ENCODE measurements around the gene SCRN2. TPM values are rescaled to one million over a fixed set of nuclear protein-coding genes. Genes with fewer than 3 reads are reported as not detected.

The SCRN2 gene
- total and polyA plus RNA-seq, 2 donors (not counting 3 experiments of a cell fraction or from before 2014, with no cell fraction given), result 31.7 to 48.9 TPM

- CTCF ChIA-PET, result interaction anchor here (0.8 kb wide), 1 partner anchor 74 kb away, joined by 3 read pairs; no protein-coding TSS in a partner anchor
- Histone ChIP-seq H3K36me3 (ENCODE audit: control insufficient read depth in 2 of 2, extremely low read depth in 1 of 2, insufficient read depth in 2 of 2, low read length in 2 of 2) (peaks cover 3 to 54% of the 10 kb centered on the region in 2 experiments), H3K9me3 (replicated peaks; ENCODE audit: control insufficient read depth, insufficient read depth, low read length) (no peaks in the 10 kb centered on the region), H3K79me2 (ENCODE audit: control insufficient read depth, insufficient read depth, low read length) (no peaks in the 10 kb centered on the region), H3K27me3 (ENCODE audit: control insufficient read depth in 2 of 2, insufficient read depth in 2 of 2, low read length in 2 of 2) (no peaks in the 10 kb centered on the region), H3K9me1 (replicated peaks; ENCODE audit: control insufficient read depth, extremely low read depth, insufficient read depth, low read length) (no peaks in the 10 kb centered on the region), H2AFZ (ENCODE audit: low read depth, low read length) (no peak overlapping the region), H3K4me1 (ENCODE audit: control insufficient read depth, extremely low read depth, insufficient read depth, low read length) (peaks cover 6% of the 10 kb centered on the region), H3K27ac (ENCODE audit: insufficient read depth, low read depth, low read length) (no peak overlapping the region), H4K20me1 (replicated peaks; ENCODE audit: control insufficient read depth, extremely low read depth, insufficient read depth, low read length) (no peaks in the 10 kb centered on the region), H3K9ac (replicated peaks; ENCODE audit: extremely low read depth, insufficient read depth, low read length) (no peak overlapping the region), H3K4me3 (replicated peaks in 1 of 3; ENCODE audit: insufficient read depth in 1 of 3, low read depth in 1 of 3, low read length in 3 of 3) (no peak overlapping the region), H3K4me2 (ENCODE audit: insufficient read depth, low read length) (no peak overlapping the region)
- FAIRE-seq (no peak), DNase-seq (ENCODE audit: low read depth, low spot score) (no peak)
- TF ChIP-seq, protein P1, sequence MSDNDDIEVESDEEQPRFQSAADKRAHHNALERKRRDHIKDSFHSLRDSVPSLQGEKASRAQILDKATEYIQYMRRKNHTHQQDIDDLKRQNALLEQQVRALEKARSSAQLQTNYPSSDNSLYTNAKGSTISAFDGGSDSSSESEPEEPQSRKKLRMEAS (IDR thresholded peaks at IDR 0.05; ENCODE audit: insufficient read depth, insufficient read length), result no peak
- TF ChIP-seq, protein P2, sequence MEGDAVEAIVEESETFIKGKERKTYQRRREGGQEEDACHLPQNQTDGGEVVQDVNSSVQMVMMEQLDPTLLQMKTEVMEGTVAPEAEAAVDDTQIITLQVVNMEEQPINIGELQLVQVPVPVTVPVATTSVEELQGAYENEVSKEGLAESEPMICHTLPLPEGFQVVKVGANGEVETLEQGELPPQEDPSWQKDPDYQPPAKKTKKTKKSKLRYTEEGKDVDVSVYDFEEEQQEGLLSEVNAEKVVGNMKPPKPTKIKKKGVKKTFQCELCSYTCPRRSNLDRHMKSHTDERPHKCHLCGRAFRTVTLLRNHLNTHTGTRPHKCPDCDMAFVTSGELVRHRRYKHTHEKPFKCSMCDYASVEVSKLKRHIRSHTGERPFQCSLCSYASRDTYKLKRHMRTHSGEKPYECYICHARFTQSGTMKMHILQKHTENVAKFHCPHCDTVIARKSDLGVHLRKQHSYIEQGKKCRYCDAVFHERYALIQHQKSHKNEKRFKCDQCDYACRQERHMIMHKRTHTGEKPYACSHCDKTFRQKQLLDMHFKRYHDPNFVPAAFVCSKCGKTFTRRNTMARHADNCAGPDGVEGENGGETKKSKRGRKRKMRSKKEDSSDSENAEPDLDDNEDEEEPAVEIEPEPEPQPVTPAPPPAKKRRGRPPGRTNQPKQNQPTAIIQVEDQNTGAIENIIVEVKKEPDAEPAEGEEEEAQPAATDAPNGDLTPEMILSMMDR (IDR thresholded peaks at IDR 0.05; ENCODE audit: extremely low read depth in 1 of 2, insufficient read depth in 1 of 2, low read depth in 1 of 2, low read length in 2 of 2), result no peak
- TF ChIP-seq POLR2A (IDR thresholded peaks at IDR 0.05; ENCODE audit: low read depth, low read length) (no peak), MYC (IDR thresholded peaks at IDR 0.05; ENCODE audit: low read depth, low read length) (no peak), JUN (IDR thresholded peaks at IDR 0.05; ENCODE audit: borderline replicate concordance, insufficient read depth, insufficient read length, low read depth) (no peak), POLR2AphosphoS5 (IDR thresholded peaks at IDR 0.05; ENCODE audit: insufficient read depth, low read depth, low read length) (no peak)
- intact Hi-C loops (cut with micrococcal nuclease) (no loop called here), dilution Hi-C loops (cut with MboI; ENCODE audit: extremely low pct_ligation_motif_present, low sequenced_read_pairs) (no loop called here)
- no TSS peak for BruUV-seq (replicated peaks)
- POLR2A ChIA-PET, result no interaction called here
Measured at GRCh38 chr17:47815106-47815918, 25.8 kb downstream of the SCRN2 start.

Measured in endothelial cell of umbilical vein (primary cell).